ENCODE data around the gene GOPC.

GOPC gene

GRCh38 chr6:117595099-117595923 lies 7.0 kb downstream of the GOPC start:
- DNase-seq: no peak

GRCh38 chr6:117592983-117593759 lies 9.1 kb downstream of the GOPC start:
- DNase-seq: no peak

- DNase-seq: no peak
Observed at GRCh38 chr6:117591405-117591804, 10.9 kb downstream of the GOPC start.

- DNase-seq: no peak
Observed at GRCh38 chr6:117590447-117590846, 11.9 kb downstream of the GOPC start.

- DNase-seq: no peak
Observed at GRCh38 chr6:117585647-117586046, 16.7 kb downstream of the GOPC start.

- DNase-seq: no peak
Observed at GRCh38 chr6:117574198-117574597, 28.1 kb downstream of the GOPC start.

- DNase-seq: no peak
Observed at GRCh38 chr6:117573006-117573680, 29.2 kb downstream of the GOPC start.

- no peak for DNase-seq
Observed at GRCh38 chr6:117568831-117569410, 33.4 kb downstream of the GOPC start.

- no peak for DNase-seq
Observed at GRCh38 chr6:117568247-117568646, 34.1 kb downstream of the GOPC start.

- no peak for DNase-seq
Observed at GRCh38 chr6:117564681-117565080, 37.6 kb downstream of the GOPC start.

GRCh38 chr6:117561128-117561527 lies 41.2 kb downstream of the GOPC start:
- DNase-seq: no peak

- DNase-seq: no peak
Observed at GRCh38 chr6:117559299-117559698, 43.0 kb downstream of the GOPC start.

GRCh38 chr6:117558818-117559217 lies 43.5 kb downstream of the GOPC start:
- DNase-seq: no peak

- no peak for DNase-seq
Observed at GRCh38 chr6:117557951-117558350, 44.4 kb downstream of the GOPC start.

- no peak for DNase-seq
Observed at GRCh38 chr6:117555882-117556498, 46.3 kb downstream of the GOPC start.

GRCh38 chr6:117555262-117555849 lies 47.0 kb downstream of the GOPC start:
- no peak for DNase-seq

GRCh38 chr6:117553142-117553541 lies 49.2 kb downstream of the GOPC start:
- DNase-seq: no peak

- no peak for DNase-seq
Observed at GRCh38 chr6:117552618-117553017, 49.7 kb downstream of the GOPC start.

- no peak for DNase-seq
Observed at GRCh38 chr6:117550618-117551242, 51.6 kb downstream of the GOPC start.

GRCh38 chr6:117550078-117550600 lies 52.2 kb downstream of the GOPC start:
- no peak for DNase-seq

- no peak for DNase-seq
Observed at GRCh38 chr6:117549611-117550010, 52.7 kb downstream of the GOPC start.
